GF-D8 (cell line): Measurements from ENCODE around the gene PRR14.

Source experiments
- DNase-seq: peaks from one replicate; lab custom pipeline; 2025; lab: John Stamatoyannopoulos, UW

PRR14 gene

GRCh38 chr16:30659507-30660423 lies 9.0 kb downstream of the PRR14 start:
- DNase-seq: no peak

DNA sequence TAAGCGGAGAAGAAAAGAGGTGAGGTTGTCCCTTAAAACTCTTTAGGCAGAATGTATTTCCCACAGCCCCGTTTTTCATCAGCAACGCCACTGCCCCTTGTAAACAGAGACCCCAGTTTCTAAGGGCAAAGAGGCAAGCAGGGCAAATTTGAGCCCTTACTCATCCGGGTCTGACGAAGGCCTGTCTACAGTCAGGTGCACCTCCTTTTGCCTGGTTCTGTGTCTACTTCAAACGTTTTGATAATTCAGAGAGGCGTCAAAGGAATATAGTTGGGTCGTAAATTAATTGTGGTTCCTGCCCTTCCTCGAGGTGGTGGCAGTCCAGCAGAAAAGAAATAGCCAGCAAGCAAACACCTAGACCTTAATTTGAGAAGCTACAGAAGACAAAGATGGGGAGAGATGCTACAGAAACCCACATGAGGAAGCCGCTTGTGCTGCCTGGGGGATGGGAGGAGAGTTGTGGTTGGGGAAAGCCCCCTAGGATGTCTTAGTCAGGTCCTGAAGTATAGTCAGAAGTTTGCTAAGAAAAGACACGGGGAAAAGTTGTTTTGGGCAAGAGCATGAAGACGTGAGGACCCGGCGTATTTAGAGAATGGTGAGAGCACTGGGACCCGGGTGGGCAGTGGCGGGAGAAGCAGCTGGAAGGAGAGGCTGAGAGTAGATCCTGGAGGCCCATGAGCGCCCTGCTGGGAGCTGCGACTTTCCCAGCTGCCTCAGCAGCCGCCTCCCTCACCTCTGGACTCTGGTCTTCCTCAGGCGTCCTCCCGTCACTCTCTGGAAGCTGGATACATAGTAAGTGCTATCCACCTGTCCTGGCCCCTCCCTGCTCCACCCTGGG lies 9.9 kb downstream of the PRR14 start:
- DNase-seq: no peak

DNA sequence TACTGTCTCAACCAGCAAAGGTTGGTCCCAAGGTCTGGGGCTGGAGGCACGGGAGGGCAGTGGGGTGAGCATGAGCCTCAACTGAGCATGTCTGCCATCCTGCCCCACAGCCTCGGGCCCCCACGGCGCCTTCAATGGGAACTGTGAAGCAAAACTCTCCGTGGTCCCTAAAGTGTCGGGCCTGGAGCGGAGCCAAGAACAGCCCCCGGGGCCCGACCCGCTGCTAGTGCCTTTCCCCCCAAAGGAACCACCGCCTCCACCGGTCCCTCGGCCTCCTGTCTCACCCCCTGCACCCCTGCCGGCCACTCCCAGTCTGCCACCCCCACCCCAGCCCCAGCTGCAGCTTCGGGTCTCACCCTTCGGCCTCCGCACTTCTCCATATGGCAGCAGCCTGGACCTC lies 11.7 kb downstream of the PRR14 start:
- no peak for DNase-seq

GRCh38 chr16:30663038-30663437 lies 12.3 kb downstream of the PRR14 start:
- DNase-seq: no peak

- DNase-seq: no peak
Observed at GRCh38 chr16:30663820-30664219, 13.1 kb downstream of the PRR14 start.

GRCh38 chr16:30664616-30665109 lies 13.9 kb downstream of the PRR14 start:
- no peak for DNase-seq

DNA sequence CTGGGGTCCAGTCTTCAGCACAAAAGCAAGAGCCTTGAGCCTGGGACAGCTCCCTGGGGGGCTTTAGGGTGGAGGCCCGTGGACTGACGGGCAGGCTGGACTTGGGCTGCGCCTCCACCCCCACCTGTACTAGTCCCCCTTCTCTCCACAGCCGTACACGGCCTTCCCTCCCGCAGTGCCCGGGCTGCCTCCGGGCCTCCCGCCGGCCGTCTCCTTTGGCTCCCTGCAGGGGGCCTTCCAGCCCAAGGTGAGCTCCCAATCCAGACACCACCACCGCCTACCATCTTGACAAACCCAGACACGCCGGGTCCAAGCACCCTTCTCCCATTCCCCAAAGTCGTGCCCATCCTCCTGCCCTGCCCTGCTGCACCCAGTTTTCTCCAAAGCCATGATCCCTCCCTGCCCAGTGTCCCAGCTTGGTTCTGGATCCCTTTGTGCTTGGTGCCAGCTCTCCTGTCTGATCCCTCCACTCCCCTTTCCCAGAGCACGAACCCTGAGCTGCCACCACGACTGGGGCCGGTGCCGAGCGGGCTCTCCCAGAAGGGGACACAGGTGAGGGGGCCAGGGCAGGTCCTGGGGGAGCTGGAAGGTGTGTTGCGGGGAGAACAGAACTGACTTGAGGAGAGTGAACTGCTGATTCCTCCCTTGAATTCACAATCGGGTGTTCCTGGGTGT lies 14.5 kb downstream of the PRR14 start:
- DNase-seq: no peak

GRCh38 chr16:30665830-30666190 lies 15.1 kb downstream of the PRR14 start:
- DNase-seq: no peak

DNA sequence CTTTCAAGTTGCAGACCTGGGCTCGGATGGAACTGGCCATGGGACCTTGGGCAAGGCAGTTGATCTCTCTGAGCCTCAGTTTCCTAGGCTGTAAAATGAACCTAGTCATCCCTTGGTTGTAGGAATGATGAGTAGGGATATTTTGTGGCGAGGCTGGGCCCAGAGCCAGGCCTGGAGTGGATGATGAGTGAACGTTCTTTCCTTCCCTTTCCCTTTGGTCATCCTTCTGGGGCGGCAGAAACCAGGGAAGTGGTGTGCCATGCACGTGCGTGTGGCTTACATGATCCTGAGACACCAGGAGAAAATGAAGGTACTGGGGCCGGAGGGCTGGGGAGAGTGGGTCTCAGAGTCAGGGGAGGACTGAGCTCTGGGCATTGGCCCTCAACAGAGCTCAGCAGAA lies 15.9 kb downstream of the PRR14 start:
- DNase-seq: no peak

GRCh38 chr16:30667361-30667905 lies 16.7 kb downstream of the PRR14 start:
- no peak for DNase-seq

DNA sequence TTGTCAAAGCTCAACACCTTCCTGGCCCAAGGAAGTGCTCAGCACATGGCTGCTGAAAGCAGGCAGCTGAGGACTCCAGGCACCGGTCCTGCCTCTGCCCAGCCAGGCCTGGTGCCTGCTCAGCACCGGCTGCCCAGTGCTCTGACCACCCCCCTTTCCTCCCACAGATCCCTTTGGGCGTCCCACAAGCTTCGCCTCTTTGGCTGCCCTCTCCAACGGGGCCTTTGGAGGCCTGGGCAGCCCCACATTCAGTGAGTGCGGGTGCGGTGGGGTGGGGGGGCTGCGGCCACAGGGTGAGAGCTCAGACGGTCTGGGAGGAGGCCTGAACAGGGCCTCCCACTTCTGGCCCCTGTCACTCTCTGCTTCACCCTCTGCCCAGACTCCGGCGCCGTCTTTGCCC lies 17.6 kb downstream of the PRR14 start:
- no peak for DNase-seq

GRCh38 chr16:30669026-30669902 lies 18.5 kb downstream of the PRR14 start:
- no peak for DNase-seq

GRCh38 chr16:30669903-30670824 lies 19.4 kb downstream of the PRR14 start:
- no peak for DNase-seq

DNA sequence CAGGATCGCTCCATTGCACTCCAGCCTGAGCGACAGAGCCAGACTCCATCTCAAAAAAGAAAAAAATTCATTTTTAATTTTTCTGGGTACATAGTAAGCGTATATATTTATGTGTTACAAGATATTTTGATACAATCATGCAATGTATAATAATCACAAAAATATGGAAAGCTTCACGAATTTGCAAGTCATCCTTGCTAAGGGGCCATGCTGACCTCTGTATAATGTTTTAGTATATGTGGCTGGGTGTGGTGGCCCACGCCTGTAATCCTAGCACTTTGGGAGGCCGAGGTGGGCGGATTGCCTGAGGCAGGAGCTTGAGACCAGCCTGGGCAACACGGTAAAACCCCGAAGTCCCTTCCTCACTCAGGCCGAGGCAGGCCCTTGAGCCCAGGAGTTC lies 24.4 kb downstream of the PRR14 start:
- no peak for DNase-seq

DNA sequence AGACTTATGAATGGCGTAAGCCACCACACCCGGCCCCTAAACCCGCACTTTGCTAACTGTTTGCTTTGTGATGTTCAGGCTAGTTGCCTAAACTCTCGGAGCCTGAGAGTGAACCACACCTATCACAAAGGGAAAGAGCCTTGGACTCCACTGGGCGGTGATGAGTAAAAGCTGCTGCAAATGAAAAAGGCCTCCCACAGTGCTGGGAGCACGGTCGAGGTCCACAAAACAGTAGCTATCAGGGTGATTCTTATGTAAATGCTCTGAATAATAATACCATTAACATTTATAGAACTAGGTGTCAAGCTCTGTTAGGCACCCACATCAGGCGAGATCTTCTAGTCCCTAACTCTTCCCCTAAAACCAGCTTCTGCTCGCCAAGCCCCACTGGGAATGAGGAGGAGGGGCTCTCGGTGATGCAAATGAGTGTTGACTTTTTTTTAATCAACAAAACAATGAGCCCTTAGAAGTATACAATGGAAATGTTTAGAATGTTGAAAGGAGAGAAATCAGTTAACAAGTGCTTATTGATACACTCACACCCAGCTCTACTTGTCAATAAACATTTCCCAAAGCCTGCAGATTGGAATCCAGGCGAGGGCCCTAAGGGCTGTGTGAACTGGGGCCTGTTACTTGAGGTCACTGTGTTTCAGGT lies 27.3 kb downstream of the PRR14 start:
- no peak for DNase-seq

DNA sequence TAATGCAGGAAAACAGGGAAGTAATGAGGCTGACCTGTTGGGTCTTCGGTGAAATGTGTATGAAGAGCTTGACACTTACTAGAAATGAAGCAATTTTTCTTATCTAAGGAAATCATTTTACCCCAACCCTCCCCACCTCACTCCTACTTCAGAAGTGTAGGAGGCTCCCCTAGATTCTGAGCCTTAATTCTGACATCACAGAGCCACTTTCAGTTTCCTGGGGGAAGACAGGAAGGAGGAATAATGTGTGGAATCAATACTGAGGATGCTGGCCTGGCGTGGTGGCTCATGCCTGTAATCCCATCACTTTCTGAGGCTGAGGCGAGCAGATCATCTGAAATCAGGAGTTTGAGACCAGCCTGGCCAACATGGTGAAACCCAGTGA lies 27.8 kb downstream of the PRR14 start:
- DNase-seq: no peak

GRCh38 chr16:30680326-30680725 lies 29.6 kb downstream of the PRR14 start:
- DNase-seq: no peak

- DNase-seq: no peak
Observed at GRCh38 chr16:30688701-30689100, 37.9 kb downstream of the PRR14 start.

DNA sequence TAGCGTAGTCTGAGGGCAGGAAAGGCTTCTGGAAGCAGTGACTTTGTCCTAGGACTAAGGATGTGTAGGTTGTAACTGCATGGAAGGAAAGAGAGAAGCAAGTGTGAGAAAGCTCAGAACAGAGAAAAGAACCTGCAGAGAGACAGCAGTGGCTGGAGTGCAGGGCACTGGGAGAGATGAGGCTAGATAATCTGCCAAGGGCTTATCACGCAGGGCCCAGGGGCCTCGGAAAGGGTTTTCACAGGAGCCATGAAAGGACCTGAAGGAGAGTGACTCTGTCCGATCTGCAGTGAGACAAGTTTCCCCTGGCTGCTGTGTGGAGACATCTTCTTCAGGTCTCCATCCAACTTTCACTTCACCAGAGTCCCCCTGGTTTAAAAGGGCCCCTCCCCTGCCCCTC lies 41.1 kb downstream of the PRR14 start:
- DNase-seq: no peak
